ENCODE measurements around the gene LIN52.

- TF ChIP-seq CTCF (IDR thresholded peaks at IDR 0.05) = no peak
- TF ChIP-seq REST (IDR thresholded peaks at IDR 0.05; ENCODE audit: insufficient read depth in 1 of 2, low read depth in 2 of 2, low read length in 1 of 2) = no peak
- no peak for TF ChIP-seq POLR2AphosphoS5 (IDR thresholded peaks at IDR 0.05; ENCODE audit: low read depth, low read length)
- no peak for TF ChIP-seq TCF7L2 (IDR thresholded peaks at IDR 0.05; ENCODE audit: low read depth, low read length)
- no peak for TF ChIP-seq SIN3A (IDR thresholded peaks at IDR 0.05; ENCODE audit: borderline replicate concordance, insufficient read depth, low read depth, low read length)
Measured at GRCh38 chr14:74203639-74204038, 118.9 kb downstream of the LIN52 start.

Data from Panc1 (cell line).